ENCODE results near the gene CFAP97D2. TPM values are rescaled to one million over a fixed set of nuclear protein-coding genes. Genes with fewer than 3 reads are reported as not detected.

Gene CFAP97D2
- total RNA-seq, 1 experiment from 2014 or later, result not detected

DNA sequence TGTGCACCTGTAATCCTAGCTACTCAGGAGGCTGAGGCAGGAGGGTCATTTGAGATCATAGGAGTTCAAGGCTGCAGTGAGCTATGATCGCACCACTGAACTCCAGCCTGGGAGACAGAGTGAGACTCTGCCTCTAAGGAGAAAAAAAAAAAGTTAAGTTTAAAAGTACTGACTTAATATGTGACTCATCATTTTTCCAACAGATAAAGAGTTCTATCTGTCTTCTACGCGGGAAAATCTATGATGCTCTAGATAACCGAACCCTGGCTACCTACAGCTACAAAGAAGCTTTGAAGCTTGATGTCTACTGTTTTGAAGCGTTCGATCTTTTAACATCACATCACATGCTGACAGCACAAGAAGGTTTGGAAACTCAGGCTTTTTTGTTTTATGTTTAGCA, 62.9 kb downstream of the CFAP97D2 start:
- no peak for ATAC-seq
- TF ChIP-seq ZNF219 (CRISPR knock-in tag; IDR thresholded peaks at IDR 0.05; ENCODE audit: borderline replicate concordance) (no peak), JAZF1 (CRISPR knock-in tag; IDR thresholded peaks at IDR 0.05) (no peak), TCF7 (CRISPR knock-in tag; IDR thresholded peaks at IDR 0.05; ENCODE audit: low read depth) (no peak), HMGXB4 (CRISPR knock-in tag; IDR thresholded peaks at IDR 0.05) (no peak), SMAD4 (CRISPR knock-in tag; IDR thresholded peaks at IDR 0.05) (no peak), ZNF671 (CRISPR knock-in tag; IDR thresholded peaks at IDR 0.05) (no peak), ATF1 (CRISPR knock-in tag; IDR thresholded peaks at IDR 0.05) (no peak), FOXP1 (CRISPR knock-in tag; IDR thresholded peaks at IDR 0.05; ENCODE audit: borderline replicate concordance) (no peak), ZNF232 (CRISPR knock-in tag; IDR thresholded peaks at IDR 0.05) (no peak)
- TF ChIP-seq, protein P1, sequence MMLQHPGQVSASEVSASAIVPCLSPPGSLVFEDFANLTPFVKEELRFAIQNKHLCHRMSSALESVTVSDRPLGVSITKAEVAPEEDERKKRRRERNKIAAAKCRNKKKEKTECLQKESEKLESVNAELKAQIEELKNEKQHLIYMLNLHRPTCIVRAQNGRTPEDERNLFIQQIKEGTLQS (CRISPR knock-in tag; conservative IDR thresholded peaks at IDR 0.05), result no peak
- TF ChIP-seq, protein P2, sequence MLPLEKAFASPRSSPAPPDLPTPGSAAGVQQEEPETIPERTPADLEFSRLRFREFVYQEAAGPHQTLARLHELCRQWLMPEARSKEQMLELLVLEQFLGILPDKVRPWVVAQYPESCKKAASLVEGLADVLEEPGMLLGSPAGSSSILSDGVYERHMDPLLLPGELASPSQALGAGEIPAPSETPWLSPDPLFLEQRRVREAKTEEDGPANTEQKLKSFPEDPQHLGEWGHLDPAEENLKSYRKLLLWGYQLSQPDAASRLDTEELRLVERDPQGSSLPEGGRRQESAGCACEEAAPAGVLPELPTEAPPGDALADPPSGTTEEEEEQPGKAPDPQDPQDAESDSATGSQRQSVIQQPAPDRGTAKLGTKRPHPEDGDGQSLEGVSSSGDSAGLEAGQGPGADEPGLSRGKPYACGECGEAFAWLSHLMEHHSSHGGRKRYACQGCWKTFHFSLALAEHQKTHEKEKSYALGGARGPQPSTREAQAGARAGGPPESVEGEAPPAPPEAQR (CRISPR knock-in tag; IDR thresholded peaks at IDR 0.05), result no peak
- TF ChIP-seq, protein P3, sequence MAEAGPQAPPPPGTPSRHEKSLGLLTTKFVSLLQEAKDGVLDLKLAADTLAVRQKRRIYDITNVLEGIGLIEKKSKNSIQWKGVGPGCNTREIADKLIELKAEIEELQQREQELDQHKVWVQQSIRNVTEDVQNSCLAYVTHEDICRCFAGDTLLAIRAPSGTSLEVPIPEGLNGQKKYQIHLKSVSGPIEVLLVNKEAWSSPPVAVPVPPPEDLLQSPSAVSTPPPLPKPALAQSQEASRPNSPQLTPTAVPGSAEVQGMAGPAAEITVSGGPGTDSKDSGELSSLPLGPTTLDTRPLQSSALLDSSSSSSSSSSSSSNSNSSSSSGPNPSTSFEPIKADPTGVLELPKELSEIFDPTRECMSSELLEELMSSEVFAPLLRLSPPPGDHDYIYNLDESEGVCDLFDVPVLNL (CRISPR knock-in tag; IDR thresholded peaks at IDR 0.05; ENCODE audit: borderline replicate concordance, low read depth), result no peak
- Mint-ChIP-seq H3K27me3 (ENCODE audit: low read depth) (no peaks in the 10 kb centered on the region), H3K4me1 (peaks cover 16% of the 10 kb centered on the region), H3K9me3 (no peaks in the 10 kb centered on the region), H3K36me3 (peaks cover 88% of the 10 kb centered on the region), H3K27ac (no peak overlapping the region), H3K4me3 (no peak overlapping the region)
- POLR2A ChIA-PET, result no interaction called here
- CTCF ChIA-PET, result no interaction called here
- no peak for DNase-seq (ENCODE audit: low spot score)

GRCh38 chr13:114243971-114244370, 64.9 kb downstream of the CFAP97D2 start:
- Mint-ChIP-seq H3K27ac (no peak overlapping the region), H3K36me3 (peaks cover 92% of the 10 kb centered on the region), H3K4me3 (no peak overlapping the region), H3K4me1 (peaks cover 16% of the 10 kb centered on the region), H3K27me3 (ENCODE audit: low read depth) (no peaks in the 10 kb centered on the region), H3K9me3 (no peaks in the 10 kb centered on the region)
- no peak for ATAC-seq
- TF ChIP-seq SMAD4 (CRISPR knock-in tag; IDR thresholded peaks at IDR 0.05), result no peak
- no peak for TF ChIP-seq NR3C1 (CRISPR knock-in tag; conservative IDR thresholded peaks at IDR 0.05; ENCODE audit: low read depth)
- TF ChIP-seq, protein P4, sequence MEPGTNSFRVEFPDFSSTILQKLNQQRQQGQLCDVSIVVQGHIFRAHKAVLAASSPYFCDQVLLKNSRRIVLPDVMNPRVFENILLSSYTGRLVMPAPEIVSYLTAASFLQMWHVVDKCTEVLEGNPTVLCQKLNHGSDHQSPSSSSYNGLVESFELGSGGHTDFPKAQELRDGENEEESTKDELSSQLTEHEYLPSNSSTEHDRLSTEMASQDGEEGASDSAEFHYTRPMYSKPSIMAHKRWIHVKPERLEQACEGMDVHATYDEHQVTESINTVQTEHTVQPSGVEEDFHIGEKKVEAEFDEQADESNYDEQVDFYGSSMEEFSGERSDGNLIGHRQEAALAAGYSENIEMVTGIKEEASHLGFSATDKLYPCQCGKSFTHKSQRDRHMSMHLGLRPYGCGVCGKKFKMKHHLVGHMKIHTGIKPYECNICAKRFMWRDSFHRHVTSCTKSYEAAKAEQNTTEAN (CRISPR knock-in tag; IDR thresholded peaks at IDR 0.05), result no peak
- DNase-seq (ENCODE audit: low spot score), result no peak
- ChIA-PET POLR2A (no interaction called here), CTCF (no interaction called here)

DNA sequence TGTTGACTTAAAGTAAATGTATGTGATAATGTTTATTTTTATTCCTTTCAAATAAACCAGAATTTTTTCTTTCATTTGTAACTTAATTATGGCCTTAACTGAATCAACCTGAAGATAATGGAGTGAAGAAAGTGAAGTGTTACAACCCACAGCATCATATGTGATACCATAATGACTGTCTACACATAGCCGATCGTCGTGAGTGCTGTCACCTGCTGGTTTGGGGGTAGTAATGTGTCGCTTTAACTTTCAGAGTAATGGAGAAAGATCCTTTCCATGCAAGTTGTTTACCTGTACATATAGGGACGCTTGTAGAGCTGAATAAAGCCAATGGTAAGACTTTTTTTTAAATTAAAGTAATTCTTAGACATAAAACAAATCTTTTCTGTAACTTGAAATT, 65.6 kb downstream of the CFAP97D2 start:
- peaks cover 90% of the 10 kb centered on the region for H3K36me3 Mint-ChIP-seq
- TF ChIP-seq RORB (CRISPR knock-in tag; IDR thresholded peaks at IDR 0.05) (no peak), NFATC4 (CRISPR knock-in tag; IDR thresholded peaks at IDR 0.05) (no peak), ARID4B (CRISPR knock-in tag; IDR thresholded peaks at IDR 0.05; ENCODE audit: borderline replicate concordance) (no peak), ATF6 (CRISPR knock-in tag; IDR thresholded peaks at IDR 0.05) (no peak), ELF4 (CRISPR knock-in tag; IDR thresholded peaks at IDR 0.05; ENCODE audit: low read depth) (no peak)
- TF ChIP-seq, protein P5, sequence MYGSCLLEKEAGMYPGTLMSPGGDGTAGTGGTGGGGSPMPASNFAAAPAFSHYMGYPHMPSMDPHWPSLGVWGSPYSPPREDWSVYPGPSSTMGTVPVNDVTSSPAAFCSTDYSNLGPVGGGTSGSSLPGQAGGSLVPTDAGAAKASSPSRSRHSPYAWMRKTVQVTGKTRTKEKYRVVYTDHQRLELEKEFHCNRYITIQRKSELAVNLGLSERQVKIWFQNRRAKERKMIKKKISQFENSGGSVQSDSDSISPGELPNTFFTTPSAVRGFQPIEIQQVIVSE (CRISPR knock-in tag; IDR thresholded peaks at IDR 0.05; ENCODE audit: borderline replicate concordance), result no peak
- no peak for ATAC-seq
- ChIA-PET CTCF (no interaction called here), POLR2A (no interaction called here)
- no peak overlapping the region for H3K4me3 Mint-ChIP-seq
- H3K27me3 Mint-ChIP-seq (ENCODE audit: low read depth), result no peaks in the 10 kb centered on the region
- no peak overlapping the region for H3K27ac Mint-ChIP-seq
- no peaks in the 10 kb centered on the region for H3K9me3 Mint-ChIP-seq
- peaks cover 16% of the 10 kb centered on the region for H3K4me1 Mint-ChIP-seq
- DNase-seq (ENCODE audit: low spot score), result no peak

Measured in WTC11 (cell line).